H9 (cell line): ENCODE results near the gene VAPA. TPM values are rescaled to one million over a fixed set of nuclear protein-coding genes. Genes with fewer than 3 reads are reported as not detected.

Experiments
- DNase-seq: peaks from one replicate; pipeline ENCODE4 v3.0.0-alpha.2; 2017
- H2AFZ ChIP-seq: one replicate; pipeline ENCODE4 v1.6.1; 2013; ENCODE audit warnings: mild to moderate bottlenecking, low read length, control low read depth, moderate library complexity
- H2AK5ac ChIP-seq: 2 replicates; pipeline ENCODE4 v1.6.1; 2013; ENCODE audit warnings: low read length, control low read depth, mixed read lengths; ENCODE audit not compliant: insufficient read length
- H2BK120ac ChIP-seq: one replicate; pipeline ENCODE4 v1.6.1; 2013; ENCODE audit warnings: low read depth, mild to moderate bottlenecking, low read length, control low read depth, inconsistent platforms; ENCODE audit not compliant: poor library complexity, severe bottlenecking
- H2BK12ac ChIP-seq: 2 replicates; pipeline ENCODE4 v1.6.1; 2013; ENCODE audit warnings: low read length, control low read depth, mixed read lengths, low read depth; ENCODE audit not compliant: insufficient read length
- H2BK15ac ChIP-seq: 2 replicates; pipeline ENCODE4 v1.6.1; 2013; ENCODE audit warnings: low read depth, low read length, control low read depth
- H2BK20ac ChIP-seq: one replicate; pipeline ENCODE4 v1.6.1; 2013; ENCODE audit warnings: low read depth, mild to moderate bottlenecking, low read length, control low read depth, inconsistent platforms; ENCODE audit not compliant: poor library complexity, severe bottlenecking
- H2BK5ac ChIP-seq: 2 replicates; pipeline ENCODE4 v1.6.1; 2013; ENCODE audit warnings: low read length, control low read depth, mixed read lengths; ENCODE audit not compliant: insufficient read length
- H3K14ac ChIP-seq: 2 replicates; pipeline ENCODE4 v1.6.1; 2013; ENCODE audit warnings: low read length, control low read depth; ENCODE audit not compliant: insufficient read depth
- H3K18ac ChIP-seq: 2 replicates; pipeline ENCODE4 v1.6.1; 2013; ENCODE audit warnings: low read depth, mild to moderate bottlenecking, mixed read lengths, low read length, control low read depth; ENCODE audit not compliant: insufficient read length
- H3K23ac ChIP-seq: 2 replicates; pipeline ENCODE4 v1.6.1; 2013; ENCODE audit warnings: low read length, control low read depth, mixed read lengths, low read depth; ENCODE audit not compliant: insufficient read length
- H3K23me2 ChIP-seq: 2 replicates; pipeline ENCODE4 v1.6.1; 2013; ENCODE audit warnings: low read depth, mild to moderate bottlenecking, mixed read lengths, low read length, control low read depth; ENCODE audit not compliant: insufficient read length, poor library complexity, severe bottlenecking
- H3K27ac ChIP-seq: 2 replicates; pipeline ENCODE4 v1.5.1; 2013; ENCODE audit warnings: low read length, control low read depth, mixed read lengths, low read depth; ENCODE audit not compliant: insufficient read length
- H3K27me3 ChIP-seq: 2 replicates; pipeline ENCODE4 v1.6.1; 2013; ENCODE audit warnings: low read length, control low read depth, inconsistent platforms; ENCODE audit not compliant: insufficient read depth
- H3K4ac ChIP-seq: 2 replicates; pipeline ENCODE4 v1.6.1; 2013; ENCODE audit warnings: low read depth, mild to moderate bottlenecking, control low read depth, inconsistent platforms, low read length, moderate library complexity
- H3K4me1 ChIP-seq: 2 replicates; pipeline ENCODE4 v1.6.1; 2013; ENCODE audit warnings: low read length, control low read depth, inconsistent platforms; ENCODE audit not compliant: insufficient read depth
- H3K4me2 ChIP-seq: 2 replicates; pipeline ENCODE4 v1.6.1; 2013; ENCODE audit warnings: low read length, control low read depth, mixed read lengths; ENCODE audit not compliant: insufficient read length, insufficient read depth
- H3K56ac ChIP-seq: 2 replicates; pipeline ENCODE4 v1.6.1; 2013; ENCODE audit warnings: low read depth, mild to moderate bottlenecking, mixed read lengths, low read length, control low read depth; ENCODE audit not compliant: insufficient read length
- H3K79me1 ChIP-seq: 2 replicates; pipeline ENCODE4 v1.6.1; 2013; ENCODE audit warnings: low read depth, mild to moderate bottlenecking, moderate library complexity, low read length, control low read depth, inconsistent platforms; ENCODE audit not compliant: insufficient read depth, poor library complexity, severe bottlenecking
- H3K79me2 ChIP-seq: 2 replicates; pipeline ENCODE4 v1.6.1; 2013; ENCODE audit warnings: low read length, control low read depth, inconsistent platforms; ENCODE audit not compliant: insufficient read depth
- H3K9ac ChIP-seq: 2 replicates; pipeline ENCODE4 v1.6.1; 2013; ENCODE audit warnings: low read length, control low read depth, mixed read lengths; ENCODE audit not compliant: insufficient read length; ENCODE audit errors: extremely low read depth
- H3K9me3 ChIP-seq: one replicate; pipeline ENCODE4 v1.6.1; 2013; ENCODE audit warnings: low read depth, low read length, inconsistent platforms; ENCODE audit not compliant: control insufficient read depth
- H3T11ph ChIP-seq: one replicate; pipeline ENCODE4 v1.6.1; 2013; ENCODE audit warnings: mild to moderate bottlenecking, low read length, control low read depth, inconsistent platforms
- H4K20me1 ChIP-seq: one replicate; pipeline ENCODE4 v1.6.1; 2013; ENCODE audit not compliant: control insufficient read depth, insufficient read length, insufficient read depth
- H4K5ac ChIP-seq: 2 replicates; pipeline ENCODE4 v1.6.1; 2013; ENCODE audit warnings: low read depth, mild to moderate bottlenecking, mixed read lengths, low read length, control low read depth; ENCODE audit not compliant: insufficient read length
- H4K8ac ChIP-seq: replicated peaks from 2 replicates; pipeline ENCODE4 v1.6.1; 2013; ENCODE audit warnings: low read length, control low read depth, mixed read lengths, low read depth; ENCODE audit not compliant: insufficient read length
- H4K91ac ChIP-seq: 2 replicates; pipeline ENCODE4 v1.6.1; 2013; ENCODE audit warnings: low read depth, mild to moderate bottlenecking, moderate library complexity, mixed read lengths, low read length, control low read depth; ENCODE audit not compliant: insufficient read length
- H3K27ac Mint-ChIP-seq, 3 experiments: 2 replicates in 2 of 3; 3 replicates in 1 of 3; pipeline ENCODE4 v1.8.0; 2020 to 2021; ENCODE audit warnings: mixed read lengths in 3 of 3, mild to moderate bottlenecking in 1 of 3, moderate library complexity in 1 of 3
- H3K27me3 Mint-ChIP-seq: 2 replicates; pipeline ENCODE4 v1.8.0; 2021; ENCODE audit warnings: low read depth, mild to moderate bottlenecking, moderate library complexity, mixed read lengths
- H3K36me3 Mint-ChIP-seq, 3 experiments: 2 replicates in 2 of 3; 3 replicates in 1 of 3; pipeline ENCODE4 v1.8.0; 2020 to 2021; ENCODE audit warnings: low read depth in 3 of 3, mixed read lengths in 3 of 3; ENCODE audit not compliant: insufficient read depth in 1 of 3
- H3K4me1 Mint-ChIP-seq, 2 experiments: 2 replicates each; pipeline ENCODE4 v1.8.0; 2020; ENCODE audit warnings: mixed read lengths in 2 of 2
- H3K4me3 Mint-ChIP-seq, 2 experiments: 2 replicates in 1 of 2; 3 replicates in 1 of 2; pipeline ENCODE4 v1.8.0; 2020 to 2021; ENCODE audit warnings: mild to moderate bottlenecking in 2 of 2, mixed read lengths in 2 of 2, moderate library complexity in 1 of 2
- H3K9me3 Mint-ChIP-seq, 2 experiments: 2 replicates in 1 of 2; 3 replicates in 1 of 2; pipeline ENCODE4 v1.8.0; 2020; ENCODE audit warnings: mild to moderate bottlenecking in 2 of 2, mixed read lengths in 2 of 2, moderate library complexity in 1 of 2
- WGBS: extraction: QIAGEN DNeasy Blood & Tissue Kit; methylation state at CpG from one replicate; pipeline ENCODE4 v1.1.7; 2013; ENCODE audit warnings: missing lambda C conversion rate, low lambda C conversion rate, mixed read lengths; ENCODE audit not compliant: insufficient read length; ENCODE audit errors: extremely low coverage; 5-methylcytosine and 5-hydroxymethylcytosine counted together
- total RNA-seq: library from RNA; stranded (reverse); gene quantifications from 2 replicates; pipeline ENCODE4 v1.2.1, GENCODE V29; 2021
- TF ChIP-seq, protein P1 (sequence below): fragments of 200-600 bp; sonication (generic); conservative IDR thresholded peaks from 3 replicates; pipeline ENCODE4 v1.8.0; 2021; ENCODE audit warnings: antibody characterized with exemption, mild to moderate bottlenecking

VAPA gene
- total RNA-seq, 1 experiment from 2014 or later: 141 TPM

DNA sequence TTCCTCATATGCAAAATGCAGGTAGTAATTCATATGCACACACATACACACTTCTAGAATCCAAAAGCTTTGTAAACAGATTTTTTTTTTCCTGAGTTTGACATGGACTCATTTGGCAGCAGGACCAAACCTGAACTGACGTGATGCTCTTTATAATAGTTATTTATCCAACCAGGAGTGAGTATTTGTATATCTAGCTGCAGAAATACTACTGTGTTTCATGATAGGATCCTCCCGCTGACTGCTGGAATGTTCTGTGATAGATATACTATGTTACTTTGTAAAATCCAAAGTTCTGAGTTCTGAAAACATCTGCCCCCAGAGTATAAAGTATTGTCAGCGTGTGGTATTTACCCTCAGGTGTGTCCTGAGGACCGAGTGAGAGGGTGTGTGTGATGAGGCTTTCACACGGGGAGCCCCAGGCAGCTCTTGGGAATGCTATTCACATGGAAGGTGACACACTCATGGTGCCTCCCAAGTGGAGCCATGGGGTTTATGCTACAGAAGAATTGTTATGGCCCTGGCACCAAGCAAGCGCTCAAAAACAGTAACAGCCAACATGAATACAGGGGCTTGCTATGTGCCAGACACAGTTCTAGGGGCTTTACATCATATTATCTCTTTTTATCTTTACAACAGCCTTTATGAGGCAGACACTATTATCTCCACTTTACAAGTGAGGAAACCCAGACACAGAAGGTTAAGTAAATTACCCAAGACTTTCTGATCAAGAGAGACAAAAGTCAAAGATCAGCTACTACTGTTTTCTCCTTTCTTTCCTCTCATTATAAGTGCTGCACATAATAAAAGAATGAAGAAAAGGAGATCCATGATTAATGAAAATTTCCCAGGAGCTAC, 44.7 kb upstream of the VAPA start:
- Histone ChIP-seq H3K23me2 (no peaks in the 10 kb centered on the region), H4K91ac (no peak overlapping the region), H2AFZ (no peak overlapping the region), H4K20me1 (no peaks in the 10 kb centered on the region), H4K5ac (no peak overlapping the region), H2BK20ac (no peak overlapping the region), H3K4me1 (peaks cover 10% of the 10 kb centered on the region; the same call in 1 of the 2 replicates), H3K27ac (no peak overlapping the region), H2BK15ac (no peak overlapping the region), H3K79me2 (no peaks in the 10 kb centered on the region), H3T11ph (no peak overlapping the region), H2BK5ac (no peak overlapping the region), H3K9ac (no peak overlapping the region), H3K23ac (no peak overlapping the region), H3K27me3 (no peaks in the 10 kb centered on the region), H3K4me2 (no peak overlapping the region), H2BK120ac (no peak overlapping the region), H3K14ac (no peak overlapping the region), H3K79me1 (no peaks in the 10 kb centered on the region), H3K9me3 (no peaks in the 10 kb centered on the region), H2BK12ac (no peak overlapping the region), H2AK5ac (no peak overlapping the region), H3K4ac (no peak overlapping the region), H3K18ac (no peak overlapping the region), H4K8ac (no peak overlapping the region), H3K56ac (no peak overlapping the region)
- Mint-ChIP-seq H3K4me1 (peaks cover 31 to 33% of the 10 kb centered on the region in 2 experiments), H3K4me3 (peak overlapping the region in 1 of 2 experiments; percentile 10; a peak in 2 of 5 replicates), H3K9me3 (peaks cover 22 to 24% of the 10 kb centered on the region in 2 experiments), H3K27ac (peak overlapping the region in 1 of 3 experiments; percentile 53; a peak in 2 of 7 replicates), H3K36me3 (peaks cover 11 to 24% (median 12%) of the 10 kb centered on the region in 3 experiments), H3K27me3 (peaks cover 2% of the 10 kb centered on the region; the same call in 1 of the 2 replicates)
- no peak for DNase-seq
- TF ChIP-seq, protein P1, sequence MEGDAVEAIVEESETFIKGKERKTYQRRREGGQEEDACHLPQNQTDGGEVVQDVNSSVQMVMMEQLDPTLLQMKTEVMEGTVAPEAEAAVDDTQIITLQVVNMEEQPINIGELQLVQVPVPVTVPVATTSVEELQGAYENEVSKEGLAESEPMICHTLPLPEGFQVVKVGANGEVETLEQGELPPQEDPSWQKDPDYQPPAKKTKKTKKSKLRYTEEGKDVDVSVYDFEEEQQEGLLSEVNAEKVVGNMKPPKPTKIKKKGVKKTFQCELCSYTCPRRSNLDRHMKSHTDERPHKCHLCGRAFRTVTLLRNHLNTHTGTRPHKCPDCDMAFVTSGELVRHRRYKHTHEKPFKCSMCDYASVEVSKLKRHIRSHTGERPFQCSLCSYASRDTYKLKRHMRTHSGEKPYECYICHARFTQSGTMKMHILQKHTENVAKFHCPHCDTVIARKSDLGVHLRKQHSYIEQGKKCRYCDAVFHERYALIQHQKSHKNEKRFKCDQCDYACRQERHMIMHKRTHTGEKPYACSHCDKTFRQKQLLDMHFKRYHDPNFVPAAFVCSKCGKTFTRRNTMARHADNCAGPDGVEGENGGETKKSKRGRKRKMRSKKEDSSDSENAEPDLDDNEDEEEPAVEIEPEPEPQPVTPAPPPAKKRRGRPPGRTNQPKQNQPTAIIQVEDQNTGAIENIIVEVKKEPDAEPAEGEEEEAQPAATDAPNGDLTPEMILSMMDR: no peak
- no CpG with 5 or more reads among the region's 6 CpGs for WGBS
